Osteoblast (primary cell): ENCODE measurements around the gene RNF141. TPM values are rescaled to one million over a fixed set of nuclear protein-coding genes. Genes with fewer than 3 reads are reported as not detected.

Experiments
- DNase-seq: peaks from one replicate; pipeline ENCODE4 v3.0.0; 2011; ENCODE audit warnings: low spot score, mixed read lengths; ENCODE audit not compliant: insufficient read length; ENCODE audit errors: missing footprints
- H2AFZ ChIP-seq: 2 replicates; pipeline ENCODE4 v1.6.0; 2011; ENCODE audit warnings: mild to moderate bottlenecking, low read length
- H3K27ac ChIP-seq: 2 replicates; pipeline ENCODE4 v1.5.1; 2011; ENCODE audit warnings: mild to moderate bottlenecking, low read depth, low read length, moderate library complexity
- H3K27me3 ChIP-seq: 2 replicates; pipeline ENCODE4 v1.6.0; 2012; ENCODE audit warnings: mild to moderate bottlenecking, control low read depth, inconsistent platforms, low read length, moderate library complexity; ENCODE audit not compliant: insufficient read depth
- H3K36me3 ChIP-seq: 2 replicates; pipeline ENCODE4 v1.5.1; 2011; ENCODE audit warnings: mild to moderate bottlenecking, low read length, control low read depth, moderate library complexity; ENCODE audit not compliant: insufficient read depth
- H3K4me1 ChIP-seq: 2 replicates; pipeline ENCODE4 v1.5.1; 2011; ENCODE audit warnings: mild to moderate bottlenecking, low read length, control low read depth, moderate library complexity; ENCODE audit not compliant: insufficient read depth
- H3K4me2 ChIP-seq: 2 replicates; pipeline ENCODE4 v1.6.0; 2011; ENCODE audit warnings: mild to moderate bottlenecking, low read length; ENCODE audit not compliant: insufficient read depth
- H3K4me3 ChIP-seq: fragments of 200-600 bp; sonication (generic); 3 replicates; pipeline ENCODE4 v1.5.1; 2012; ENCODE audit warnings: mild to moderate bottlenecking, low read length, inconsistent platforms; ENCODE audit not compliant: insufficient read depth
- H3K79me2 ChIP-seq: 2 replicates; pipeline ENCODE4 v1.6.0; 2012; ENCODE audit warnings: mild to moderate bottlenecking, low read length, control low read depth, inconsistent platforms; ENCODE audit not compliant: insufficient read depth
- H3K9me3 ChIP-seq: 2 replicates; pipeline ENCODE4 v1.5.1; 2011; ENCODE audit warnings: low read depth, low read length, control low read depth
- H4K20me1 ChIP-seq: 2 replicates; pipeline ENCODE4 v1.6.0; 2012; ENCODE audit warnings: mild to moderate bottlenecking, low read length, control low read depth; ENCODE audit not compliant: insufficient read depth
- CTCF ChIP-seq: IDR thresholded peaks from 2 replicates; pipeline ENCODE4 v1.5.1; 2011; ENCODE audit warnings: mild to moderate bottlenecking, low read depth, low read length, moderate library complexity; ENCODE audit errors: extremely low read depth
- total RNA-seq: library from RNA; depleted of rRNA; stranded (reverse); fragments of >200 nt; gene quantifications from 2 replicates; pipeline ENCODE4 v1.2.3, GENCODE V29; 2012

RNF141 gene
- total RNA-seq, 1 donor, result 29.3 TPM

GRCh38 chr11:10476342-10476741 lies 64.6 kb downstream of the RNF141 start:
- no peaks in the 10 kb centered on the region for H3K27me3 ChIP-seq
- TF ChIP-seq CTCF, result no peak
- no peak overlapping the region for H3K27ac ChIP-seq
- no peak overlapping the region for H3K4me2 ChIP-seq
- no peaks in the 10 kb centered on the region for H3K79me2 ChIP-seq
- no peaks in the 10 kb centered on the region for H3K4me1 ChIP-seq
- no peaks in the 10 kb centered on the region for H3K9me3 ChIP-seq
- H3K4me3 ChIP-seq, result no peak overlapping the region
- H4K20me1 ChIP-seq, result peaks cover 5% of the 10 kb centered on the region
- peak; percentile 58 for DNase-seq
- no peak overlapping the region for H2AFZ ChIP-seq
- H3K36me3 ChIP-seq, result no peaks in the 10 kb centered on the region

- Histone ChIP-seq H3K4me1 (no peaks in the 10 kb centered on the region), H3K9me3 (no peaks in the 10 kb centered on the region), H3K4me2 (no peak overlapping the region), H3K4me3 (no peak overlapping the region), H3K27ac (no peak overlapping the region), H3K27me3 (no peaks in the 10 kb centered on the region), H4K20me1 (peaks cover 5% of the 10 kb centered on the region), H3K79me2 (no peaks in the 10 kb centered on the region), H2AFZ (no peak overlapping the region), H3K36me3 (no peaks in the 10 kb centered on the region)
- DNase-seq, result peak; percentile 55
- no peak for TF ChIP-seq CTCF
Measured at GRCh38 chr11:10474551-10474950, 66.4 kb downstream of the RNF141 start.

- no peaks in the 10 kb centered on the region for H3K9me3 ChIP-seq
- no peak overlapping the region for H3K27ac ChIP-seq
- H3K27me3 ChIP-seq, result no peaks in the 10 kb centered on the region
- peaks cover 3% of the 10 kb centered on the region for H4K20me1 ChIP-seq
- H3K79me2 ChIP-seq, result no peaks in the 10 kb centered on the region
- H3K4me2 ChIP-seq, result no peak overlapping the region
- no peaks in the 10 kb centered on the region for H3K4me1 ChIP-seq
- H3K36me3 ChIP-seq, result no peaks in the 10 kb centered on the region
- no peak overlapping the region for H3K4me3 ChIP-seq
- DNase-seq, result peak; percentile 25
- no peak overlapping the region for H2AFZ ChIP-seq
- TF ChIP-seq CTCF, result no peak
Measured at GRCh38 chr11:10473371-10473770, 67.6 kb downstream of the RNF141 start.

GRCh38 chr11:10462746-10463300 lies 78.2 kb downstream of the RNF141 start:
- Histone ChIP-seq H3K9me3 (no peaks in the 10 kb centered on the region), H3K27me3 (no peaks in the 10 kb centered on the region), H3K4me2 (no peak overlapping the region), H3K36me3 (peaks cover 5% of the 10 kb centered on the region), H2AFZ (no peak overlapping the region), H4K20me1 (peaks cover 6% of the 10 kb centered on the region), H3K4me1 (no peaks in the 10 kb centered on the region), H3K27ac (no peak overlapping the region), H3K79me2 (peaks cover 7% of the 10 kb centered on the region), H3K4me3 (no peak overlapping the region)
- TF ChIP-seq CTCF, result no peak
- no peak for DNase-seq

Other genes with a start within 250 kb of the RNF141 start
- gene SBF2, start 247.0 kb downstream of the RNF141 start, total RNA-seq, result 61.2 and 71.0 TPM in 2 replicates
- 240 and 250 TPM in 2 replicates for gene ADM, start 236.1 kb downstream of the RNF141 start, total RNA-seq
- 3.6 and 5.6 TPM in 2 replicates for gene AMPD3, start 85.9 kb downstream of the RNF141 start, total RNA-seq
- gene LYVE1, start 27.5 kb upstream of the RNF141 start, total RNA-seq, result not detected in 2 replicates
- 2.7 and 4.3 TPM in 2 replicates for gene IRAG1, start 152.6 kb upstream of the RNF141 start, total RNA-seq
- 25.0 and 27.4 TPM in 2 replicates for gene CTR9, start 210.1 kb upstream of the RNF141 start, total RNA-seq